ENCODE results near the gene NOM1. TPM values are rescaled to one million over a fixed set of nuclear protein-coding genes. Genes with fewer than 3 reads are reported as not detected.

Gene NOM1
- total RNA-seq, 2 donors from 2014 or later, result 12.7 to 21.4 TPM

GRCh38 chr7:156962145-156962544 lies 12.6 kb downstream of the NOM1 start:
- Histone ChIP-seq H3K9me3 (no peaks in the 10 kb centered on the region), H3K27ac (no peak overlapping the region), H3K4me1 (no peaks in the 10 kb centered on the region), H3K4me3 (no peak overlapping the region), H3K9ac (ENCODE audit: low read depth in 2 of 2, low read length in 2 of 2) (no peak overlapping the region), H3K36me3 (peaks cover 14% of the 10 kb centered on the region), H3K27me3 (no peaks in the 10 kb centered on the region)
- intact Hi-C loops (cut with DNase I), result loop anchor here (5.0 kb wide), 1 partner anchor 180 kb away; no protein-coding TSS in a partner anchor
- no peak for DNase-seq
- TF ChIP-seq, protein P1, sequence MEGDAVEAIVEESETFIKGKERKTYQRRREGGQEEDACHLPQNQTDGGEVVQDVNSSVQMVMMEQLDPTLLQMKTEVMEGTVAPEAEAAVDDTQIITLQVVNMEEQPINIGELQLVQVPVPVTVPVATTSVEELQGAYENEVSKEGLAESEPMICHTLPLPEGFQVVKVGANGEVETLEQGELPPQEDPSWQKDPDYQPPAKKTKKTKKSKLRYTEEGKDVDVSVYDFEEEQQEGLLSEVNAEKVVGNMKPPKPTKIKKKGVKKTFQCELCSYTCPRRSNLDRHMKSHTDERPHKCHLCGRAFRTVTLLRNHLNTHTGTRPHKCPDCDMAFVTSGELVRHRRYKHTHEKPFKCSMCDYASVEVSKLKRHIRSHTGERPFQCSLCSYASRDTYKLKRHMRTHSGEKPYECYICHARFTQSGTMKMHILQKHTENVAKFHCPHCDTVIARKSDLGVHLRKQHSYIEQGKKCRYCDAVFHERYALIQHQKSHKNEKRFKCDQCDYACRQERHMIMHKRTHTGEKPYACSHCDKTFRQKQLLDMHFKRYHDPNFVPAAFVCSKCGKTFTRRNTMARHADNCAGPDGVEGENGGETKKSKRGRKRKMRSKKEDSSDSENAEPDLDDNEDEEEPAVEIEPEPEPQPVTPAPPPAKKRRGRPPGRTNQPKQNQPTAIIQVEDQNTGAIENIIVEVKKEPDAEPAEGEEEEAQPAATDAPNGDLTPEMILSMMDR (IDR thresholded peaks at IDR 0.05), result no peak

GRCh38 chr7:156962897-156963296 lies 13.4 kb downstream of the NOM1 start:
- H3K27me3 ChIP-seq, result no peaks in the 10 kb centered on the region
- H3K4me1 ChIP-seq, result no peaks in the 10 kb centered on the region
- H3K9ac ChIP-seq (ENCODE audit: low read depth in 2 of 2, low read length in 2 of 2), result no peak overlapping the region
- H3K27ac ChIP-seq, result no peak overlapping the region
- H3K4me3 ChIP-seq, result no peak overlapping the region
- TF ChIP-seq, protein P1 (IDR thresholded peaks at IDR 0.05), result no peak
- DNase-seq, result no peak
- no peaks in the 10 kb centered on the region for H3K9me3 ChIP-seq
- peaks cover 12% of the 10 kb centered on the region for H3K36me3 ChIP-seq
- intact Hi-C loops (cut with DNase I), result loop anchor here (5.0 kb wide), 1 partner anchor 179 kb away; no protein-coding TSS in a partner anchor

DNA sequence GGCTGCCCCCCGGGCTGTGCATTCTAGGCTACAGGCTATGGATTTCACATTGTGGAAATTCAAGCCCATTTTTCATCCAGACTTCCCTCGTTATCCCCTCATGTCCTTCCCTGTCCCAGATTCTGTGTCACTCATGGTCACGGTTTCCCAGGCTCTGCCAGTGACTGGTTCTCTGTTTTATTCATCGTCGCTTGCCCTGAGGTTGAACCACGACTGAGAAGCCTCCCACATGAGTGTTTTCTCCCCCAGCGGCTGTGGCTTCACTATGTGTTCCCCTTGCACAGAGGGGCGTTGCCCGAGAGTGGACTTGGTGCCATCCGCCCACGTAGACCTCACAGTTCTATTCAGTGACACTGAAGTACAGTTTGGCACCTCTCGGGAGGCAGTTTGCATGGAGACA lies 14.0 kb downstream of the NOM1 start:
- Histone ChIP-seq H3K27me3 (no peaks in the 10 kb centered on the region), H3K4me1 (no peaks in the 10 kb centered on the region), H3K4me3 (no peak overlapping the region), H3K9me3 (no peaks in the 10 kb centered on the region), H3K9ac (ENCODE audit: low read depth in 2 of 2, low read length in 2 of 2) (no peak overlapping the region), H3K27ac (no peak overlapping the region), H3K36me3 (peaks cover 6% of the 10 kb centered on the region)
- TF ChIP-seq, protein P1 (IDR thresholded peaks at IDR 0.05), result no peak
- intact Hi-C loops (cut with DNase I), result loop anchor here (5.0 kb wide), 1 partner anchor 179 kb away; no protein-coding TSS in a partner anchor
- DNase-seq, result no peak

GRCh38 chr7:156964971-156965370 lies 15.5 kb downstream of the NOM1 start:
- TF ChIP-seq, protein P1 (IDR thresholded peaks at IDR 0.05), result no peak

DNA sequence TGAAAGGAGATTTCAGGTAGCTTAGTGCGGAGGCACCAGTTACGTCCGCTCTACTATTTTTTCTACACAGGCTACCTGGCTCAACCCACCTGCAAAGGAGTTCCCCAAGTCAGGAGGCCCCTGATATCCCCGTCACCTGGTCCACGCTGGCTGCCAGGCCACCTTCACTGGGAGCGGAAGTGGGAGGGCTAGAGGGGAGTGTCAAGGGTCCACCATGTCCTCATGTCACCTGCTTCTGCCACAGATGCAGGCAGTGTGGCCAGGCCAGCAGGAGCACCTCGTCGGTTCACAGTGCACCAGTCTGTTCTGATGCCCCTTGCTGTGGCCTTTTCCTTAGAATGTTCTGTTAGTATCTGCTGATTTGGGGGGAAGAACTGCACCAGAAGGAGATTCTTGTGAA lies 16.9 kb downstream of the NOM1 start:
- Histone ChIP-seq H3K4me1 (no peaks in the 10 kb centered on the region), H3K27me3 (no peaks in the 10 kb centered on the region), H3K27ac (no peak overlapping the region), H3K4me3 (no peak overlapping the region), H3K36me3 (peaks cover 4% of the 10 kb centered on the region), H3K9ac (ENCODE audit: low read depth in 2 of 2, low read length in 2 of 2) (no peak overlapping the region), H3K9me3 (no peaks in the 10 kb centered on the region)
- intact Hi-C loops (cut with DNase I), result no loop called here
- TF ChIP-seq, protein P1 (IDR thresholded peaks at IDR 0.05), result no peak
- DNase-seq, result no peak

More at GRCh38 chr7:156964971-156965370, 15.5 kb downstream of the NOM1 start:
- DNase-seq, result no peak
- Histone ChIP-seq H3K4me3 (no peak overlapping the region), H3K9ac (ENCODE audit: low read depth in 2 of 2, low read length in 2 of 2) (no peak overlapping the region), H3K36me3 (peaks cover 4% of the 10 kb centered on the region), H3K9me3 (no peaks in the 10 kb centered on the region), H3K4me1 (no peaks in the 10 kb centered on the region), H3K27me3 (no peaks in the 10 kb centered on the region), H3K27ac (no peak overlapping the region)
- intact Hi-C loops (cut with DNase I), result loop anchor here (5.0 kb wide), 1 partner anchor 177 kb away; no protein-coding TSS in a partner anchor

Measured in colonic mucosa (tissue), 4 donors.